ENCODE measurements around the gene RSPH10B2. TPM values are rescaled to one million over a fixed set of nuclear protein-coding genes. Genes with fewer than 3 reads are reported as not detected.
A peak's percentile ranks its signal among the peaks of the same experiment; 100 is the strongest.
"Not testable (repeated sequence)": the region's sequence is repeated elsewhere in the genome, so short reads cannot be mapped to it uniquely, and the experiment has no call there.

The RSPH10B2 gene
- total RNA-seq = 1 to 10 TPM in 1 of 2 experiments, under 1 TPM in 1; 0.68 to 1.5 TPM
- polyA plus RNA-seq = not detected
- total RNA-seq = 0 to 0.50 (median 0.07) reads per million in 6 experiments

DNA sequence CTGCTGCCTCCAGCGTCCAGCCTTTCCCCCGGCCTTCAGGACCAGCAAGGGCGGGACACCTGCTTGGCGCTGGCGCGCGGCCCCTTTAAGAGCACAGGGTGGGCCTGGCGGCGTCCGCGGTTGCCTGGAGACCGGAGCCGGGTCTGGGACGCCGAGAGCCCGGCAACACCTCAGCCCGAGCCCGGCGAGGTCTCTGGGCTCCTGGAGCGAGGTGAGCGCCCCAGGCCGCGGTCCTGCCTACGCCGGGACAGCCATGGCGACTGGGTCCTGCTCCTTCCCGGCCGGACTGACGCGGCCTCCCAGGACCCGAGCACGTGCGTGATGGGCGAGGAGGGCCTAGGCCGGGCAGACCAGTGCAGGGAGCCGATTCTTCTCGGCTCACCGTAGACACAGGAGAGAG lies at the start of gene RSPH10B2:
Gene RSPH10B2 (plus strand): TSS at position 140 of the 400 bp plus-strand sequence. CDS start 3,575 bp downstream, outside the sequence.
- DNase-seq, H3K4me3 Mint-ChIP-seq, H3K27ac Mint-ChIP-seq, ATAC-seq, H3K4me1 Mint-ChIP-seq, H3K9me3 Mint-ChIP-seq, H3K36me3 Mint-ChIP-seq, H3K27me3 Mint-ChIP-seq, POLR2A ChIA-PET: not testable (repeated sequence)

DNA sequence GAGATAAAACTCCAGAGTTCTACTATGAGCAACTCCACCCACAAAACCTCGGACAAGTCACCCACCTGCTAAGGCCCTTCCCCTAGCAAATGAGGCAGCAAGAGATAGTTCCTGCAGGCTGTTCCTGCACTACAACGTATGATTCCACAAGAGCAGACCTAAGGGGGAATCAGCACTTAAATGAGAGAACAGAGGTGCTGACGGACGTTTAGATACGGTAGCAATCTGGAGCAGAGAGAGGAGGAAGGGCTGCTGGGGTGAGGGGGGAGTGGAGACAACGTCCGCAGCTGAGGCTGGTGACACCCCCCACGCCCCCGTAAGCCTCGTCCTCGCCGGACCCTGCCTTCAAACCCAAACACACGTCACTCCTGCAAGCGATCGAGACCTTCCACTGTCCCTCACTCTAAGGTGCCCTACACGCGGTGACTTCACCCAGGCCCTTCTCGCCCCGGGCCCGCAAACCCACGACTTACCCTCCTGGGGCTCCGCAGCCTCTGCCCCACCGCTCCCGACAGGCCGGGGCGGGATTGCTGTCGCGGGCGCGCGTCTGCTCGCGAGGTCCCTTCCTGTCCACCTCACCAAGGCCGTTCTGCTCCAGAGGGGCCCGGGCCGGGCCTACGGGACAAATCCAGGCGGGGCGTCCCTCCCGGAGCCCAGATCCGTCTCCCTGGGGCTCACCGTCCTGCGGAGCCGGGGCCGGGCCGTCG lies 47.8 kb upstream of the RSPH10B2 start:
- Mint-ChIP-seq H3K27ac (peak overlapping the region; percentile 80 to 97 (median 92)), H3K27me3 (peaks cover 0 to 7% (median 0%) of the 10 kb centered on the region in 5 donors), H3K4me1 (peaks cover 32 to 56% (median 47%) of the 10 kb centered on the region in 4 donors), H3K36me3 (peaks cover 23 to 35% (median 27%) of the 10 kb centered on the region in 3 donors), H3K4me3 (peak overlapping the region; percentile 89 to 98 (median 94)), H3K9me3 (peaks cover 0 to 28% (median 11%) of the 10 kb centered on the region in 9 donors)
- ATAC-seq (peak; percentile 39 to 41), DNase-seq (peak in 7 of 10 donors; percentile 7 to 69 (median 22))
- POLR2A ChIA-PET = no interaction called here

DNA sequence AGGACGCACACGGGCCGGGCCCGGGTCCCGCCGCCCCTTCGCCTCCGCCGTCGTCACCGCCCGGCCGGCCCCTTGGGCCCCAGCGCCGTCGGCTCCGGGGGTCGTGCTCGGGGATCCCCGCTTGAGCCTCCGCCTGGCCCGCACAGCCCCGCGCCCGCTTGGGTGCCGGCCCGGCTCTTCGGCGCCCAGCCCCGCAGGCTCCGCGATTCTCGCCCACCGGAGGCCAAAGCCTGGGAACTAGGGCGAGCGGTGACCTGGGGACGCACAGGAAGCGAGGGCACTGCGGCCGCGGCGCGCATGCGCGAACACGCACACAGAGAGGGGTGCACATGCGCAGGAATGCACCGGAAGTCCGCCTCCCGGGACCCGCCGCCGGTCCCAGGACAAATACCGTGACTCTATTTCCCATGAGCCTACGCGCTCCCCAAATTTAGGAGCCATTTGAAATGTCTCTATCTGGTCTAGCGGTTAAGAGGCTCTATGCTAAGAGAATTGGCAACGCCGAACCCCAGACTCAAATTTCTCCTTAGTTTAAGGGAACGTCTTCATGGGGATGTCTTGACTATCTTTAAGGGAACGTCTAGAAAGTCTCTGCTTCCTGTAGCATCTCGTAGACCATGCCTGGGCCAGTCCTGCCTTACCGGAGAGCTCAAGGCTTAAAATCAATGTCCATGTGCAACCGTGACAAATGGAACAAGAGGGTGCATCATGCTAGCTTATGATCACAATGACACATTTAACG lies 47.1 kb upstream of the RSPH10B2 start, which contains the start of gene ZNF12:
Gene ZNF12 (minus strand): TSS at position 282 of the 742 bp plus-strand sequence. CDS start 1,774 bp downstream, outside the sequence.
- DNase-seq (peak; percentile 88 to 97 (median 92)), ATAC-seq (peak; percentile 85 to 87)
- Mint-ChIP-seq H3K36me3 (peaks cover 21 to 28% (median 23%) of the 10 kb centered on the region in 3 donors), H3K9me3 (peaks cover 0 to 21% (median 9%) of the 10 kb centered on the region in 9 donors), H3K27ac (peak within 1 kb of the TSS; percentile 84 to 97 (median 93)), H3K4me1 (peaks cover 29 to 49% (median 40%) of the 10 kb centered on the region in 4 donors), H3K4me3 (peak within 1 kb of the TSS; percentile 90 to 98 (median 94)), H3K27me3 (peaks cover 0 to 10% (median 0%) of the 10 kb centered on the region in 5 donors)
- POLR2A ChIA-PET = interaction anchor here (0.6 to 1.1 kb wide), 2 partner anchors 22 to 362 kb away, joined by 3 read pairs; no protein-coding TSS in a partner anchor

DNA sequence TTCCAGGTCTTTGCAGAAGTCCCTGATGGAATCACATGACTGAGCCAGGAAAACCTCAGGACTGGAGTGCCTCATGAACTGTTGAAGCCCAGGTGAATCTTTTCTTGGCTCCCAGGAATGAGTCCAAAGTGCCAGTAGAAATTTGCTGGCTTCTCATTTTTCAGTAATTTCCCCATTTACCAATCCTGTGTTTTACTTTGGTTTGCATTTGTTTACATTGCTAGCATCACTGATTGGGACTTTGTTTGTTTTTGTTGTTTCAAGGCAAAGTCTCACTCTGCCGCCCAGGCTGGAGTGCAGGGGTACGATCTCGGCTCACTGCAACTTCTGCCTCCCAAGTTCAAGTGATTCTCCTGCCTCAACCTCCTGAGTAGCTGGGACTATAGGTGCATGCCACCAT lies 45.6 kb upstream of the RSPH10B2 start:
- Mint-ChIP-seq H3K4me1 (peaks cover 18 to 34% (median 30%) of the 10 kb centered on the region in 4 donors), H3K9me3 (peaks cover 0 to 11% (median 5%) of the 10 kb centered on the region in 9 donors), H3K4me3 (peak overlapping the region in 8 of 10 donors; percentile 36 to 92 (median 84)), H3K36me3 (peaks cover 11 to 18% (median 16%) of the 10 kb centered on the region in 3 donors), H3K27ac (peak overlapping the region in 1 of 10 donors; percentile 5), H3K27me3 (peaks cover 0 to 10% (median 0%) of the 10 kb centered on the region in 5 donors)
- ATAC-seq (no peak), DNase-seq (no peak)
- POLR2A ChIA-PET = interaction anchor here (0.5 kb wide), 1 partner anchor 33 kb away, joined by 4 read pairs; no protein-coding TSS in a partner anchor

DNA sequence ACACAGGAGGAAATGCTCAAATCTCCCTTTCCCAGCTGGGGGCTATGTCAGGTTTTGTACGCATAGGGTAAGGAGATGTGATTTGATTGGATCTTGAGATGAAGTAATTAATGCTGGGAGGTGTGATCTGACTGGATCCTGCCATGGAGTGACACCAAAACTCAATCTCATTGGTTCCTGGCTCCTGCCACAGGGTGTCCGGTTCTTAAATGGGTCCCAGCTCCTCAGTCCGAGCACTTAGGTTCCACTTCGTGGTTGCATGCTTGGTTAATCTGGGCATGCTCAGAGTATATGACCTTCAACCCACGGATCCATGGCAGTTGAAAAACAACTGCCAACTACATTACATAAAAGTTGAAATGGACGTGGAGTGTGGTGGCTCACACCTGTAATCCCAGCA lies 44.1 kb upstream of the RSPH10B2 start:
- H3K27me3 Mint-ChIP-seq = peaks cover under 1 to 13% (median 4%) of the 10 kb centered on the region in 5 donors
- peaks cover 4 to 8% (median 5%) of the 10 kb centered on the region in 3 donors for H3K36me3 Mint-ChIP-seq
- peaks cover 13 to 26% (median 20%) of the 10 kb centered on the region in 4 donors for H3K4me1 Mint-ChIP-seq
- POLR2A ChIA-PET = no interaction called here
- ATAC-seq = no peak
- H3K4me3 Mint-ChIP-seq = no peak overlapping the region
- no peak for DNase-seq
- H3K27ac Mint-ChIP-seq = no peak overlapping the region
- H3K9me3 Mint-ChIP-seq = peaks cover 0 to 3% (median 0%) of the 10 kb centered on the region in 9 donors

DNA sequence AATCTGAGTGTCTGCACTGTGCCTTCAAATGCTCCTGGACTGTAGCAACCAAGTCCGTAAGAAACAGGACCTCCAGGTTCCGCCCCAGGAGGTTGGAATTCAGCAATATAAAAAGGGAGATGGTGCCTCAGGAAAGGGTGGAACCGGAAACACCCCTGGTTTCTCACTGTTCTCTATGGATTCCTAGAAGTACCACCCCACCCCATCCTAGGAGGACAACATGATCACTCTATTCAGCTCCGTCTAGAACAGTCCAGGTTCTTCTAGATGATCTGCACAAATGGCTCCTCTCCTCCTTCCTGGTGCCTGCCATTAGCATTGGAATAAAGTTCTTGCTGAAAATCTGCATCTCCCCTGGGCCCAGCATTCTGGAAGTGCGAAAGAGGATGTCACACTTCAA lies 39.5 kb upstream of the RSPH10B2 start:
- no peaks in the 10 kb centered on the region for H3K9me3 Mint-ChIP-seq
- POLR2A ChIA-PET = no interaction called here
- no peak overlapping the region for H3K4me3 Mint-ChIP-seq
- ATAC-seq = no peak
- H3K27me3 Mint-ChIP-seq = peaks cover 9 to 37% (median 20%) of the 10 kb centered on the region in 5 donors
- H3K27ac Mint-ChIP-seq = no peak overlapping the region
- peaks cover 0 to 2% (median 0%) of the 10 kb centered on the region in 3 donors for H3K36me3 Mint-ChIP-seq
- peaks cover 0 to 6% (median 3%) of the 10 kb centered on the region in 4 donors for H3K4me1 Mint-ChIP-seq
- no peak for DNase-seq

DNA sequence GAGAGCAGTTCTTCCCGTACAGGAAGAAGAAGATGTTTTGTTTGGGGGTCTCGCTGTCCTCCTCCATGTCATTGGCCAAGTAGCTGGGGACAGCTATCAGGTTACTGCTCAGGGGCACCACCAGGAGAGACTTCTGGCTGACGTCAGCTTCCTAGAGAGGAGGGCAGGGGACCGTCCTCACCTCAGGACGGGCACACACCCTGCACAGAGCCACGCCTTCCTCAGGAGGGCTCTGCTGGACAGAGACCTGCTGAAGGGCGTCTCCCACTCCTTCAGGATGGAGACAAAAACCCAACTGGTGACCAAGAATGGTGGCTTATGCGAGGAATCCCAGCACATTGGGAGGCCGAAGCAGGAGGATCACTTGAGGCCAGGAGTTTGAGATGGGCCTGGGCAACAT lies 38.0 kb upstream of the RSPH10B2 start:
- peaks cover 9 to 32% (median 20%) of the 10 kb centered on the region in 5 donors for H3K27me3 Mint-ChIP-seq
- not testable (repeated sequence) for H3K36me3 Mint-ChIP-seq, ATAC-seq, H3K4me3 Mint-ChIP-seq, DNase-seq, H3K4me1 Mint-ChIP-seq, H3K9me3 Mint-ChIP-seq, H3K27ac Mint-ChIP-seq
- POLR2A ChIA-PET = interaction anchor here (0.7 kb wide), 1 partner anchor 1428 kb away, joined by 3 read pairs; no protein-coding TSS in a partner anchor

DNA sequence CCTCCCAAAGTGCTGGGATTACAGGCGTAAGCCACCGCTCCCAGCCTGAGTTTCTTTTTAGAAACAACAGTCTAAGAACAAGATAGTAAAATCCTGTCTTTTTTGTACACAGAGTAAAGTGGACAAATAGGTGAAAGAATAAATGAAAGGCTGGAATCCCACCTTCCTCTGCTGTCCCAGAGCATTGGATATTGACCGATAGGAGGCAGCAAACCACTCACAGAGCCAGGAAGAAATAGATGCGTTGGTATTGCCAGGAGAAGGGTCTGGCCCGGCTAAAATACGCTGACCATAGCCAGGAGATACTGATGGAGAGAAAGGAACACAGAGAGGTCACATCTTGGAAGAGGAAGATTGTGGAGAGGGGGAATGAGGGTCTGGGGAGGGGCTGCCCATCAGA lies 35.8 kb upstream of the RSPH10B2 start:
- Mint-ChIP-seq H3K4me1 (peaks cover 0 to 6% (median 3%) of the 10 kb centered on the region in 4 donors), H3K4me3 (no peak overlapping the region), H3K36me3 (no peaks in the 10 kb centered on the region), H3K9me3 (no peaks in the 10 kb centered on the region), H3K27ac (peak overlapping the region in 1 of 10 donors; percentile 19), H3K27me3 (peaks cover 9 to 50% (median 26%) of the 10 kb centered on the region in 5 donors)
- POLR2A ChIA-PET = no interaction called here
- no peak for DNase-seq
- ATAC-seq = no peak

DNA sequence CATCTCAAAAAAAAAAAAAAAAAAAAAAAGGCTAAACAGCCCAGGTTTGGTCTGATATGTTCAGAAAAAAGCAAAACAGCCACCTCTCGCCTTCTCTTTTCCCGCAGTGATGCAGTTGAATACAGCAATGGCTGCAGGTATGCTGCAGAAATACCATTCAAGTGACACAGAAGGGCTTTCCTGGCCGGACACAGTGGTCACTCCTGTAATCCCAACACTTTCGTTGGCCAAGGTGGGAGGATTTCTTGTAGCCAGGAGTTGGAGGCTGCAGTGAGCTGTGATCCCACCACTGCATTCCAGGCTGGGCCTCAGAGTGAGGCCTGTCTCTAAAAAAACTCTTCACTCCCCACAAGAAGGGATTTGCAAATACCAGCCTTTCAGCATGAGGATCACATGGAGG lies 29.6 kb upstream of the RSPH10B2 start:
- H3K27ac Mint-ChIP-seq = not testable (repeated sequence)
- POLR2A ChIA-PET = interaction anchor here (0.6 kb wide), 1 partner anchor 108 kb away, joined by 3 read pairs; no protein-coding TSS in a partner anchor
- H3K27me3 Mint-ChIP-seq = peaks cover 0 to 18% (median 8%) of the 10 kb centered on the region in 5 donors

DNA sequence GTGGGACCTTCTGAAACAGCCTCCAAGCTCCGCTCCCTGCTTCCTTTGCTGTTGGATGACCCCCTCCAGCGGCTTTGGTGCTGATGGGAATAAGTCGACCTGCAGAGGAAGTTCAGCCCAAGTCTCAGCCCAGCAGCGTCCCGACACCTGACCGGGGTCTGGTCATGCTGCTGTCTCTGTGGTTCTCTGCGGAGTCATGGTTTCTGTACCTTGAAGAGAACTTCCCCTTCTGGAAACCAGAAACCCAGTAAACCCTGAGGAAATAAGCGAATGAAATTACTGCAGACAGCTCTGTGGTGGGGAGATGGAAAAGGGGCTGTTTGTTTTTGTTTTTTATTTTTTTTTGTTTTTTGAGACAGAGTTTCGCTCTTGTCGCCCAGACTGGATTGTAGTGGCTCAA lies 28.9 kb upstream of the RSPH10B2 start:
- H3K27me3 Mint-ChIP-seq = peaks cover 0 to 18% (median 8%) of the 10 kb centered on the region in 5 donors
- H3K27ac Mint-ChIP-seq = peak overlapping the region in 1 of 10 donors; percentile 39
- H3K9me3 Mint-ChIP-seq = peaks cover 0 to 2% (median 0%) of the 10 kb centered on the region in 9 donors
- H3K4me3 Mint-ChIP-seq = peak overlapping the region in 2 of 10 donors; percentile 11 to 18
- ATAC-seq (no peak), DNase-seq (no peak)
- H3K36me3 Mint-ChIP-seq = peaks cover 0 to 2% (median 0%) of the 10 kb centered on the region in 3 donors
- peaks cover 2 to 13% (median 5%) of the 10 kb centered on the region in 4 donors for H3K4me1 Mint-ChIP-seq
- POLR2A ChIA-PET = no interaction called here

More for the DNA sequence above, 29.6 kb upstream of the RSPH10B2 start:
- H3K9me3 Mint-ChIP-seq, ATAC-seq, H3K4me3 Mint-ChIP-seq, DNase-seq, H3K4me1 Mint-ChIP-seq, H3K36me3 Mint-ChIP-seq: not testable (repeated sequence)

DNA sequence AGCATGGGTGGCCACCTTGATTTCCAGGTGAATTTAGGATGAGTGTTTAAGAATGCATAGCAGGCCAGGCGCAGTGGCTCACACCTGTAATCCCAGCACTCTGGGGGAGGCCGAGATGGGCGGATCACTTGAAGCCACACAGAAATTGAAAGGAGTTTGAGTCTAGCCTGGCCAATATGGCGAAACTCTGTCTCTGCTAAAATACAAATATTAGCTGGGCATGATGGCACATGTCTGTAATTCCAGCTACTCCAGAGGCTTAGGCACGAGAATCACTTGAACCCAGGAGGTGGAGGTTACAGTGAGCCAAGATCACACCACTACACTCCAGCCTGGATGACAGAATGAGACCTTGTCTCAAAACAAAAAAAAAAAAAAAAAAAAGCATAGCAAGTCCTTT lies 27.6 kb upstream of the RSPH10B2 start:
- DNase-seq, H3K4me3 Mint-ChIP-seq, H3K36me3 Mint-ChIP-seq, POLR2A ChIA-PET, ATAC-seq, H3K27ac Mint-ChIP-seq, H3K9me3 Mint-ChIP-seq: not testable (repeated sequence)
- peaks cover 0 to 14% (median 7%) of the 10 kb centered on the region in 5 donors for H3K27me3 Mint-ChIP-seq
- peaks cover 9 to 25% (median 17%) of the 10 kb centered on the region in 4 donors for H3K4me1 Mint-ChIP-seq

DNA sequence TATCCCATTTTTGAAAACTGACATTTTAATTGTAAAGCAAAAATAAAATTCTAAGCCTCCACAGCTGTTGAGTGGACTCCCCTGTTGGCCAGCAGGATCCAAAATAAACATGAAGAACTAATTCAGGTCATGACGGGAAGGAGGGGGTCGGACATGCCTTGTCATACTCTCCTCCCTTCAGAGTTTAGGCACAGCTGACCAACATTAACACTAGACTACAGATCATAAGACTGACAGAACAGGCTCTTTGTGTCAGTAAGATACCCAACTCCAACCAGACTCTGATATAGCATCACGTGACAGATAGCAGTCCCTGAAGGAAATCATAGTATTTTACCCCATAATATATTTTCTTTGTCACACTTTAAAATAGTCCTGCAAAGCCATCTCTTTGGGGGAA lies 26.2 kb upstream of the RSPH10B2 start:
- DNase-seq (no peak), ATAC-seq (no peak)
- POLR2A ChIA-PET = interaction anchor here (0.7 kb wide), 1 partner anchor 115 kb away, joined by 4 read pairs; no protein-coding TSS in a partner anchor
- peak overlapping the region in 2 of 10 donors; percentile 34 to 63 for H3K27ac Mint-ChIP-seq
- H3K27me3 Mint-ChIP-seq = peaks cover 0 to 3% (median 2%) of the 10 kb centered on the region in 5 donors
- peaks cover 0 to 9% (median 5%) of the 10 kb centered on the region in 3 donors for H3K36me3 Mint-ChIP-seq
- H3K9me3 Mint-ChIP-seq = peaks cover 0 to 2% (median 0%) of the 10 kb centered on the region in 9 donors
- H3K4me3 Mint-ChIP-seq = no peak overlapping the region
- peaks cover 12 to 32% (median 27%) of the 10 kb centered on the region in 4 donors for H3K4me1 Mint-ChIP-seq

Data from naive thymus-derived CD8-positive, alpha-beta T cell (primary cell).